GM12891 (cell line): ENCODE results near the gene HK1.
"Not testable (repeated sequence)": the region's sequence is repeated elsewhere in the genome, so short reads cannot be mapped to it uniquely, and the experiment has no call there.

Experiments used
- POLR2A ChIP-seq: IDR thresholded peaks from 2 replicates; pipeline ENCODE4 v1.6.1; 2011; ENCODE audit warnings: low read depth, low read length, control low read depth
- POLR2AphosphoS5 ChIP-seq: IDR thresholded peaks from 2 replicates; pipeline ENCODE4 v1.6.1; 2011; ENCODE audit warnings: low read depth, low read length, control low read depth
- POU2F2 ChIP-seq: IDR thresholded peaks from 2 replicates; pipeline ENCODE4 v1.6.1; 2011; ENCODE audit warnings: low read depth, mild to moderate bottlenecking, control low read depth, low read length, moderate library complexity
- SPI1 ChIP-seq: IDR thresholded peaks from 2 replicates; pipeline ENCODE4 v1.6.1; 2011; ENCODE audit warnings: low read depth, low read length, control low read depth
- TAF1 ChIP-seq: IDR thresholded peaks from 2 replicates; pipeline ENCODE4 v1.6.1; 2011; ENCODE audit warnings: low read depth, low read length, control low read depth

DNA sequence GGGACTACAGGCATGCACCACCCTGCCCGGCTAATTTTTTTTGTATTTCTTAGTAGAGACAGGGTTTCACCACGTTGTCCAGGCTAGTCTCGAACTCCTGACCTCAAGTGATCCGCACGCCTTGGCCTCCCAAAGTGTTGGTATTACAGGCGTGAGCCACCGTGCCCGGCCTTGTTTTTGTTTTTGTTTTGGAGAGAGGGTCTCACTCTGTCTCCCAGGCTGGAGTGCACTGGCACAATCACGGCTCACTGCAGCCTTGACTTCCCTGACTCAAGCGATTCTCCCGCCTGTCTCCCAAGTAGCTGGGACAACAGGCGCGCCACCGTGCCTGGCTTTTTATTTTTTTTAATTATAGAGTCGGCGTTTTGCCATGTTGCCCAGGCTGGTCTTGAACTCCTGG is 172.1 kb downstream of the HK1 start:
- TF ChIP-seq POLR2A, SPI1, TAF1, POLR2AphosphoS5, POU2F2: not testable (repeated sequence)
